Measurements from ENCODE around the gene FBXO45.

- TF ChIP-seq EP300 (IDR thresholded peaks at IDR 0.05; ENCODE audit: borderline replicate concordance in 1 of 2, control insufficient read depth in 1 of 2, low read depth in 2 of 2, low read length in 2 of 2), result no peak
- TF ChIP-seq MXI1 (IDR thresholded peaks at IDR 0.05; ENCODE audit: low read depth, low read length), result no peak
- no peak for TF ChIP-seq EZH2 (IDR thresholded peaks at IDR 0.05; ENCODE audit: borderline replicate concordance, control insufficient read depth, low read depth, low read length)
- TF ChIP-seq REST (IDR thresholded peaks at IDR 0.05; ENCODE audit: low read depth, low read length), result no peak
- TF ChIP-seq POLR2AphosphoS5 (IDR thresholded peaks at IDR 0.05; ENCODE audit: low read length), result no peak
- no peak for TF ChIP-seq ZNF274 (IDR thresholded peaks at IDR 0.05; ENCODE audit: insufficient read depth, insufficient read length)
- TF ChIP-seq CTCF (IDR thresholded peaks at IDR 0.05 in 2 of 3, conservative IDR thresholded peaks at IDR 0.05 in 1 of 3; ENCODE audit: control insufficient read depth in 2 of 3, extremely low read depth in 1 of 3, insufficient read depth in 1 of 3, low read depth in 3 of 3, low read length in 3 of 3), result peak; percentile 60 to 65 (median 63)
- TF ChIP-seq YBX1 (IDR thresholded peaks at IDR 0.05), result no peak
- peak; percentile 69 for TF ChIP-seq RAD21 (IDR thresholded peaks at IDR 0.05; ENCODE audit: insufficient read depth, low read depth, low read length)
- TF ChIP-seq CHD2 (IDR thresholded peaks at IDR 0.05; ENCODE audit: borderline replicate concordance, low read depth, low read length), result no peak
- TF ChIP-seq, protein P1, sequence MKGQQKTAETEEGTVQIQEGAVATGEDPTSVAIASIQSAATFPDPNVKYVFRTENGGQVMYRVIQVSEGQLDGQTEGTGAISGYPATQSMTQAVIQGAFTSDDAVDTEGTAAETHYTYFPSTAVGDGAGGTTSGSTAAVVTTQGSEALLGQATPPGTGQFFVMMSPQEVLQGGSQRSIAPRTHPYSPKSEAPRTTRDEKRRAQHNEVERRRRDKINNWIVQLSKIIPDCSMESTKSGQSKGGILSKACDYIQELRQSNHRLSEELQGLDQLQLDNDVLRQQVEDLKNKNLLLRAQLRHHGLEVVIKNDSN (IDR thresholded peaks at IDR 0.05; ENCODE audit: borderline replicate concordance, extremely low read length, insufficient read depth, low read depth, low read length), result no peak
- TF ChIP-seq SUZ12 (IDR thresholded peaks at IDR 0.05; ENCODE audit: unreplicated experiment), result no peak
- TF ChIP-seq JUND (IDR thresholded peaks at IDR 0.05; ENCODE audit: low read depth, low read length), result no peak
These were observed 31.0 kb upstream of the FBXO45 start for GRCh38 chr3:196537319-196537984.
